ENCODE data around the gene OR2M4.

Gene OR2M4, protein sequence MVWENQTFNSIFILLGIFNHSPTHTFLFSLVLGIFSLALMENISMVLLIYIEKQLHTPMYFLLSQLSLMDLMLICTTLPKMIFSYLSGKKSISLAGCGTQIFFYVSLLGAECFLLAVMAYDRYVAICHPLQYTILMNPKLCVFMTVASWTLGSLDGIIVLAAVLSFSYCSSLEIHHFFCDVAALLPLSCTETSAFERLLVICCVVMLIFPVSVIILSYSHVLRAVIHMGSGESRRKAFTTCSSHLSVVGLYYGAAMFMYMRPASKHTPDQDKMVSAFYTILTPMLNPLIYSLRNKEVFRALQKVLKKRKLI

DNA sequence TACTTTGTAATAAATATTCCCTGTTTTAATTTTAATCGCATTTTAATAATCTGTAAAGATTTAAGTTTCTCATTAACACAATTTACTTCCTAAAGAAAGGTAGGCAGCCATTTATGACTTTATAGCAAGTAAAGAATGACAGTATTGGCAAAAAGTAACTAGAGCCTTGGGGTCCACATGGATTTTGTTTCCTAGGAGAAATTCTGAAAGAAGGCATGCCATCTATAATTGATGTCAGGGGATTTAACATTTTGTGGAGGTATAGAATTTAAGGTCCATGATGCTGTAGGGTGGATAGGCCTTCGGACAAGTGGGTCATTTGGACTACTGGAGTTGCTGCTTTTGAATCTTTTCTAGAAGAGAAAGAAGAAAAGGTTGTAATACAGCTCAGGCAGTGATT is at the start of gene OR2M4:
Gene OR2M4 (plus strand): TSS at position 301 of the 400 bp plus-strand sequence. CDS start 7,512 bp downstream, outside the sequence.
- TF ChIP-seq, protein P1, sequence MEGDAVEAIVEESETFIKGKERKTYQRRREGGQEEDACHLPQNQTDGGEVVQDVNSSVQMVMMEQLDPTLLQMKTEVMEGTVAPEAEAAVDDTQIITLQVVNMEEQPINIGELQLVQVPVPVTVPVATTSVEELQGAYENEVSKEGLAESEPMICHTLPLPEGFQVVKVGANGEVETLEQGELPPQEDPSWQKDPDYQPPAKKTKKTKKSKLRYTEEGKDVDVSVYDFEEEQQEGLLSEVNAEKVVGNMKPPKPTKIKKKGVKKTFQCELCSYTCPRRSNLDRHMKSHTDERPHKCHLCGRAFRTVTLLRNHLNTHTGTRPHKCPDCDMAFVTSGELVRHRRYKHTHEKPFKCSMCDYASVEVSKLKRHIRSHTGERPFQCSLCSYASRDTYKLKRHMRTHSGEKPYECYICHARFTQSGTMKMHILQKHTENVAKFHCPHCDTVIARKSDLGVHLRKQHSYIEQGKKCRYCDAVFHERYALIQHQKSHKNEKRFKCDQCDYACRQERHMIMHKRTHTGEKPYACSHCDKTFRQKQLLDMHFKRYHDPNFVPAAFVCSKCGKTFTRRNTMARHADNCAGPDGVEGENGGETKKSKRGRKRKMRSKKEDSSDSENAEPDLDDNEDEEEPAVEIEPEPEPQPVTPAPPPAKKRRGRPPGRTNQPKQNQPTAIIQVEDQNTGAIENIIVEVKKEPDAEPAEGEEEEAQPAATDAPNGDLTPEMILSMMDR (IDR thresholded peaks at IDR 0.05; ENCODE audit: insufficient read depth, low read depth, low read length, missing control alignments), result no peak
- H3K4me3 ChIP-seq (ENCODE audit: low read depth, low read length), result no peak within 1 kb of the TSS
- no peak for DNase-seq (ENCODE audit: low read depth)

DNA sequence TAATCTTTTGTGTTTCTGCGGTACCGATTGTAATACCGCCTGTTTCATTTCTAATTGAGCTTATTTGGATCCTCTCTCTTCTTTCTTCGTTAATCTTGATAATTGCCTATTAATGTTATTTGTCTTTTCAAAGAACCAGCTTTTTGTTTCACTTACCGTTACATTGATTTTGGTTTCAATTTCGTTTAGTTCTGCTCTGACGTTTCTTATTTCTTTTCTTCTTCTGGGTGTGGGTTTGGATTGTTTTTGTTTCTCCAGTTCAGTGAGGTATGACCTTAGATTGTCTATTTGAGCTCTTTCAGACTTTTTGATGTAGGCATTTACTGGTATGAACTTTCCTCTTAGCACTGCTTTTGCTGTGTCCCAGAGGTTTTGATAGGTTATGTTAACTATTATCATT is 47.2 kb upstream of the OR2M4 start:
- DNase-seq (ENCODE audit: low read depth), result no peak
- TF ChIP-seq, protein P1 (IDR thresholded peaks at IDR 0.05; ENCODE audit: insufficient read depth, low read depth, low read length, missing control alignments), result no peak
- H3K4me3 ChIP-seq (ENCODE audit: low read depth, low read length), result no peak overlapping the region

DNA sequence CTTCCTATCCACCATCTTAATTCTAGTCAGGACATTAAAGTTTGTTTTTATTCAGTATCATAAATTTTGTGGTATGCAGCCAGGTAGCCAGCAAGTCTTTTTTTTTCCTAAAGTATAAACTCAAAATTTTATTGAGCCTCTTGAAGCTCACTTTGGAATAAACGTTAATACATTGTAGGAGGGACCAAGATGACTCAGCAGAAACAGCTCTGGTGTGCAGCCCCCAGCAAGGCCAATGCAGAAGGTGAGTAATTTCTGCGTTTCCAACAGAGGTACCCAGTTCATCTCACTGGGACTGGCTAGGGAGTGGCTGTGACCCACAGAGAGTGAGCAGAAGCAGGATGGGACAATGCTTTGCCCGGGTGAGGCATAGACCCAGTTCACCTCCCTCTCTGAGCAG is 43.9 kb upstream of the OR2M4 start:
- DNase-seq (ENCODE audit: low read depth), result no peak
- H3K4me3 ChIP-seq (ENCODE audit: low read depth, low read length), result no peak overlapping the region
- TF ChIP-seq, protein P1 (IDR thresholded peaks at IDR 0.05; ENCODE audit: insufficient read depth, low read depth, low read length, missing control alignments), result no peak

DNA sequence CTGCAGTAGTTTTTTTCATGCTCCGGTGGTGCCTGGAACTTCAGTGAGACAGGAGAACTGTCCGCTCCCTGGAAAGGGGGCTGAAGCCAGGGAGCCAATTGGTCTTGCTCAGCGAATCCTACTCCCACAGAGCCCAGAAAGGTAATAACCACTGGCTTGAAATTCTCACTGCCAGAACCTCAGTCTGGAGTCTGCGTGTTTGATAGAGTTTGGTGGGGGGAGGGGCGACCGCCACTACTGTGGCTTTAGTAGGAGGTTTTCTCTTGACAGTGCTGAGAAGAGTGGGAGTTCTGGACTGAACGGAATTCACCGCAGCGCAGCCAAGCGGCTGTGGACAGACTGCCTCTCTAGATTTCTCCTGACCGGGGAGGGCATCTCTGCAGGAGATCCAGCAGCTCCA is 42.2 kb upstream of the OR2M4 start:
- TF ChIP-seq, protein P1 (IDR thresholded peaks at IDR 0.05; ENCODE audit: insufficient read depth, low read depth, low read length, missing control alignments), result no peak
- H3K4me3 ChIP-seq (ENCODE audit: low read depth, low read length), result no peak overlapping the region
- no peak for DNase-seq (ENCODE audit: low read depth)

DNA sequence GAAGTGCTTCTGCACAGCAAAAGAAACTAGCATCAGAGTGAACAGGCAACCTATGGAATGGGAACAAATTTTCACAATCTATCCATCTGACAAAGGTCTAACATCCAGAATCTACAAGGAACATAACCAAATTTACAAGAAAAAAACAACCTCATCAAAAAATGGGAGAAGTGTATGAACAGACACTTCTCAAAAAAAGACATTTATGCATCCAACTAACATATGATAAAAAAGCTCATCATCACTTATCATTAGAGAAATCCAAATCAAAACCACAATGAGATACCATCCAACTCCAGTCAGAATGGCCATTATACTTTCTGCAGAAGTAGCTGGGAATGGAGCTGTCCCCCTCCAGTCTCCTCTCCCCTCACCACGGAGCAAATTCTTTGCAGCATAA is 37.1 kb upstream of the OR2M4 start:
- DNase-seq (ENCODE audit: low read depth), result no peak
- TF ChIP-seq, protein P1 (IDR thresholded peaks at IDR 0.05; ENCODE audit: insufficient read depth, low read depth, low read length, missing control alignments), result no peak
- no peak overlapping the region for H3K4me3 ChIP-seq (ENCODE audit: low read depth, low read length)

DNA sequence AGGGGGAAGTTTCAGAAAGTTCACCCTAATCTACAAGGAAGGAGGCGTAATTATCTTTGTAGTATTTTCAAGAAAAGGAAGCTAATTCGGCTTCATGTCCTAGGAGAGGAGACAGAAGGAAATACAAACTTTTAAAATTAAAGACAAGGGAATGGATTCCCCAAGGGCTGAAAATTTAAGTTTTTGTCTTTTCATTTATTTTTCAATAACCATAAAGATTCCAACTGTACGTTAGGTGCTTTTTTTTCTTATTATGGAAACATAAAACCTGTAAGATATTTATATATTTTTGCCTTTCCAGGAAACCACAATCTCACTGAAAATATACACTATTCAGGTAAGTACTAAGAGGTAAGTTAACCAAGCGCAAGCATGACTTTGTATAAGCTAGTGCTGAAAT is 34.3 kb upstream of the OR2M4 start, which contains the start of gene OR2M3:
Gene OR2M3 (plus strand): TSS at position 301 of the 400 bp plus-strand sequence. CDS start 5,803 bp downstream, outside the sequence.
- TF ChIP-seq, protein P1 (IDR thresholded peaks at IDR 0.05; ENCODE audit: insufficient read depth, low read depth, low read length, missing control alignments), result no peak
- no peak for DNase-seq (ENCODE audit: low read depth)
- H3K4me3 ChIP-seq (ENCODE audit: low read depth, low read length), result no peak within 1 kb of the TSS

DNA sequence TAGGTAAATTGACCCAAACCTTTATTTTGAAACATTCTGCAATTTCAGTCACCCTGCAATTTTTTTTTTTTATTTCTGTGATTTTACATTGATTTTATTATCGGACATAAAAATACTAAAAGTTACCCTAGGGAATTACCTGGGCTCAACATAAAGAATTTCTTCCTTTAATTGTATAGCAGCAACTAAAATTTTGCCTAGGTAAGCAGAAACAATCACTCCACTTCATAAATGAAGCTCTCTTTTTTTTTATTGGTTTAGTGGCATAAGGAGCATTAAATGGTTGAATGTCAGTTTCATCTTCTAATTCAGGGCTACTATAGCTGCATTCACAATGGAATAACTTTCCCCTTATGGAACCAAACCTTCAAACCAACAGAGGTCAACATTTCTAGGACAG is 15.3 kb upstream of the OR2M4 start:
- TF ChIP-seq, protein P1 (IDR thresholded peaks at IDR 0.05; ENCODE audit: insufficient read depth, low read depth, low read length, missing control alignments), result no peak
- no peak for DNase-seq (ENCODE audit: low read depth)
- no peak overlapping the region for H3K4me3 ChIP-seq (ENCODE audit: low read depth, low read length)

Data from GM12865 (cell line).